H4 (cell line): ENCODE measurements around the gene CEACAM1. TPM values are rescaled to one million over a fixed set of nuclear protein-coding genes. Genes with fewer than 3 reads are reported as not detected.
"Not testable (repeated sequence)": the region's sequence is repeated elsewhere in the genome, so short reads cannot be mapped to it uniquely, and the experiment has no call there.

ENCODE experiments used
- DNase-seq: peaks from one replicate; pipeline ENCODE4 v3.0.0-alpha.2; 2015; ENCODE audit warnings: low spot score
- total RNA-seq: library from RNA; depleted of rRNA; stranded (reverse); fragments of >200 nt; shearing (Covaris generic); gene quantifications from 2 replicates; pipeline ENCODE4 v1.2.3, GENCODE V29; 2014

Gene CEACAM1
- total RNA-seq, 1 experiment from 2014 or later, result 0.35 TPM

DNA sequence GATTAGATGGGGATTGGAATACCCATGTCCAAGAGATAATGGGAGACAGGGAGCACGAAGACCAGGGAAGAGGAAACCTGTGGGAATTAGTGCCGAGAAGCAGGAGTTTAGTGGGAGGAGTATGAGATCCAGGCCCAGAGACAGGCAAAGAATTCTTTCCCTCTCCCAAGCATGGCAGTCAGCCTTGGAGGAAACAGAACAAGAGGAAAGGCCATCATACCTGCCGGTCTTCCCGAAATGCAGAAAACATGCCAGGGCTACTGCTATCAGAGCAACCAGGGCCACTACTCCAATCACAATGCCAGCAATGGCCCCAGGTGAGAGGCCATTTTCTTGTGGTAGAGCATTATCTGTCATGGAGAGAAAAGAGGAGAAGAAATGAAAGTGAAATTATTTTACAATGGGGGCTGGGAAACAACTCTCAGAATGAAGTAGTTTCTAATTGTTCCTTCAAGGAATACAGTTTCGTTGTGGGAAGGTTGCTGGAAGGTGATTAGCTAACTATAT, 16.1 kb downstream of the CEACAM1 start:
- no peak for DNase-seq

DNA sequence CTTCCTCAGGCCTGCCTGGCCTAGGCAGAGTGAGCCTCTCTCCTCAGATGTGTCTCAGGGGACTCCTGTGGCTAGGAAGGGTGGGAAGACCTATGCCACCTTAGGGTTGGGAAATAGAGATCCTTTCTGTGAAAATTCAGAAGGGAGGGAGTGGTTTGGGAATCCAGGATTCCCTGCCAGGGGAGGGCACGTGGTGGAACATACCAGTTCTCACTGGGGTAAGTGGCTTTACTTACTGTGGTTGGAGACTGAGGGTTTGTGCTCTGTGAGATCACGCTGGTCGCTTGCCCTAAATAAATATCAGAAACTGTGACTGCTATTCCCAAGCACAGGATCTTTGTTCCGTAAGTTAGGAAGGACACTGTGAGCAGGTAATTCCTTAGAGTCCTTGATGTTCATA, 16.9 kb downstream of the CEACAM1 start:
- DNase-seq, result no peak

GRCh38 chr19:42508892-42509444, 19.3 kb downstream of the CEACAM1 start:
- no peak for DNase-seq

GRCh38 chr19:42505066-42505465, 23.2 kb downstream of the CEACAM1 start:
- no peak for DNase-seq

DNA sequence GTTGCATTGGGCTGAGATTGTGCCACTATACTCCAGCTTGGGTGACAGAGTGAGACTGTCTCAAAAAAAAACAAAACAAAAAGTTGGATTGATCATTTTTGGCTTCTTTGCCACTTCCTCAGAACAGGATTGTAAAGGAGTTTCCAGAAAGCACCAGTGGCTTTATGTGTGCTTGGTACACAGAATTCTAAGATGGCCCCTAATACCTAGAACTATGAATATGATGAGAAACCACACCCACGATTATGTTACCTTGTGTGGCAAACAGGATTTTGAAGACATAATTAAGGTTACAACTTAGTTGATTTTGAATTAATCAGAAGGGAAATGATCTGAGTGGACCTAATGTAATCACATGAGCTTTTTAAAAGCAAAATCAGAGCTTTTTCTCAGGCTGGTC, 26.5 kb downstream of the CEACAM1 start:
- no peak for DNase-seq

DNA sequence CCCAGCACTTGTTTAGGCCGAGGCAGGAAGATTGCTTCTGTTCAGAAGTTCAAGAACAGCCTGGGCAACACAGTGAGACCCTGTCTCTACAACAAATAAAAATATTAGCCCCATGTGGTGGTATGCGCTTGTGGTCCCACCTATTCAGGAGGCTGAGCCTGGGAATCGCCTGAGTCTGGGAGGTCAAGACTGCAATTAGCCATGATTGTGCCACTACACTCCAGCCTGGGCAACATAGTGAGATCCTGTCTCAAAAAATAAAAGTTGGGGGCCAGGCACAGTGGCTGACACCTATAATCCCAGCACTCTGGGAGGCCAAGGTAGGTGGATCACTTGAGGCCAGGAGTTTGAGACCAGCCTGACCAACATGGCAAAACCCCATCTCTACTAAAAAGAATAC, 27.0 kb downstream of the CEACAM1 start:
- not testable (repeated sequence) for DNase-seq

DNA sequence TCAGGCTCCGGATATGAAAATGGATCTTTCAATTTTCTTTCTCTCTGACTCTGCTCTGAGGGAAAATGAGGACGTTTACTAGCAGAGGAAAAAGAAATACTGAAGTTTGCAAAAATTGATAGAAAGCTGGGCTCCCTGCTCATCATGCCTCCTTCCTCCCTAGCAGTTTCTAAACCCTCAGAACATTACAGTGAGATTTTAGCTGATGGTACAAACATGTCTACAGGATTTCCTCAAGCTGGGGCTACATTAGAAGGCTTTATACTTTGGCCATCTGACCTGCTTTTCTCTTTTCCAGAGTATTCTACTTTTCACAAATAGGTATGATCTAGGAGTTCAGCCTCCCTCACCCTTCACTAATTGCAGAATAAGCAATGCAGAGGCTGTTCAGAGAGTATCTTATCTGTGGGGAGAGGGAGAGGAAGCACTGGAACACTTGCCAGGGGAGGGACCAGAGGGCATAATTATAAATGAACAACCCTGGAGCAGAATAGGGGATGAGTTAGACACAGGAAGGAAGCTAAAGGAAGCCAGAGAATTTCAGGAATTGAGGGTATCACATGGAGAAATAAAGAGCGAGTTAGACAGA, 30.0 kb downstream of the CEACAM1 start:
- DNase-seq, result no peak

DNA sequence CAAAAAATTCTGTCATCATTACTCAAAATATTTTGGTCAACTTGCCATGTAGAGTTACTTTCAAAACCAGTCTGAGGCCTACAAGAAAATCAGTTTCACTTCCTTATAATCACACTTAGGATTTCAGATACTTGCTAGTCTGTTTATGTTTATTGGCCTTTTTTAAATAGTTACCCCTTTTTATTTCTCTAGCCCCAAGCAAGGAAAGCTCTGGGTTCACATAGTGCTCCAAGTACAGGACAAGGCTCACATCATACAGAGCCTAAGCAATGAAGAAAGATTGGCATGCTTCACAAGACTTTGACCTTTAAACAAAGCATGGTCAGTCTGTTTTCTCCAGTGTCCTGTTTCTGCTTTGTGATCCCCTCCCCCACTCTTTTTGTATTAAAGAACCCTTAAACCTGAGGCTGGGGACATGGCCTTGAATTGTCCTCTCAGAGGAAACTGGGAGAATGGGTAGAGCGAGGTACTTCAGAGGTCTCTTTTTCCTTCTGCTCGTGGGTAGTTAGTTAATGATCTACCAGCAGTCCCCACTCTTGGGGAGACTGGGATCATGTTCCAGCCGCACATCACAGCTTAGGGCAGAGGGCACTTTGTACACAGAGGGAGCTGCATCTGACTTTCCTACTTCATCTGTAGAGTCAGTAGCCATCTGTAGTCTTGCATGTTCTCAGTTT, 30.7 kb downstream of the CEACAM1 start:
- no peak for DNase-seq

GRCh38 chr19:42496460-42497133, 31.7 kb downstream of the CEACAM1 start:
- no peak for DNase-seq

DNA sequence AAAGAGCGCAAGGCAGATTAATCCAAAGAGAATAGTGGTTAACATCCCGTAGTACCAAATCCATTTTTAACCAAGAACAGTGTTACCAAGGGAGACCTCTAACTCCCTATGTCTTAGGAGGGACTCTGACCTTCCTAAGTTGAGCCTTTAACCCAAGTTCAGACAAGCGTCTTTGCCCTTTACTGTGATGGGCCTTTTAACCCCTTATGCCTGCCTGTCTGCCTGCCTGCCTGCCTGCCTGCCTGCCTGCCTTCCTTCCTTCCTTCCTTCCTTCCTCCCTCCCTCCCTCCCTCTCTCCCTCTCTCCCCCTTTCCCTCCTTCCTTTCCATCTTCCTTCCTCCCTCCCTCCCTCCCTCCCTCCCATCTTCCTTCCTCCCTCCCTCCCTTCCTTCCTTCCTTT, 32.6 kb downstream of the CEACAM1 start:
- DNase-seq, result no peak

DNA sequence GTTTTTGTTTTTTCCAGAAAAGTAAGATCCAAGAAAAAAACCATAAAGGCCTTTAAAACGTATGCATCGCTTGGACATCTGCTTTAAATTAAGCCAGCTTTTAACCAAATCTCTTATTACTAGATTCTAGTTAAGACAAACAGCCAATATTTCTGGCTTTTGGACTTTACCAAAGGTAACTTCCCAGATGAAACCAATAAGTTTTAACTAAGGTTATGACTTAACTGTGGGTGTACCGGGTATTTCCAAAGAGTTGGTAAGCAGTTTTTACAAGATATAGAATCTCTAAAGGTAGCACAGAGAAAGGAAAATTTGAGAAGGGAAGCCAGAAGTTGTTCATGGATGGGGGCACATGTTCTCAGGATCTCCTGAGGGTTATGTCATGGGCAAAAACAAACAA, 34.0 kb downstream of the CEACAM1 start:
- no peak for DNase-seq

GRCh38 chr19:42488783-42489521, 39.3 kb downstream of the CEACAM1 start:
- DNase-seq, result no peak

- DNase-seq, result no peak
Observed at GRCh38 chr19:42487798-42488178, 40.5 kb downstream of the CEACAM1 start.

DNA sequence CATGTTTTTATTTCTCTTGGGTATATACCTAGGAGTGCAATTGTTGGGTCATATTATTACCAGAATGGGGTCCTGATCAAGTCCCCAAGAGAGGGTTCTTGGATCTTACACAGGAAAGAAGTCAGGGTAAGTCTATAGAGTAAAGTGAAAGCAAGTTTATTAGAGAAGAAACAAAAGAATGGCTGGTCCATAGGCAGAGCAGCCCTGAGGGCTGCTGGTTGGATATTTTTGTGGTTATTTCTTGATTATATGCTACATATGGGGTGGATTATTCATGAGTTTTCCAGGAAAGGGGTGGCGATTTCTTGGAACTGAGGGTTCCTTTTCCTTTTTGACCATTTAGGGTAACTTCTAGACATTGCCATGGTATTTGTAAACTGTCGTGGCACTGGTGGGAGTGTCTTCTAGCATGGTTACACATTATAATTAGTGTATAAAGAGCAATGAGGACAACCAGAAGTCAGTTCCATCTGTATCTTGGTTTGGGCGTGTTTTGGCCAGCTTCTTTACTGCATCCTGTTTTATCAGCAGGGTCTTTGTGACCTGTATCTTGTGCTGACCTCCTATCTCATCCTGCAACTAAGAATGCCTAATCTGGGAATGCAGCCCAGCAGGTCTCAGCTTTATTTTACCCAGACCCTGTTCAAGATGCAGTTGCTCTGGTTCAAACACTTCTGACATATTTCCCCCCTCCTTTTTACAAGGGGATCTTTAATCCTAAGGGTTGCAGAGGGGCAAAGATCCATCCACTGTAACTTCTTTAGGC, 41.1 kb downstream of the CEACAM1 start:
- DNase-seq, result peak; percentile 39

GRCh38 chr19:42485036-42485435, 43.2 kb downstream of the CEACAM1 start:
- DNase-seq, result not testable (repeated sequence)

- peak; percentile 81 for DNase-seq
Observed at GRCh38 chr19:42480335-42481095, 47.8 kb downstream of the CEACAM1 start.

DNA sequence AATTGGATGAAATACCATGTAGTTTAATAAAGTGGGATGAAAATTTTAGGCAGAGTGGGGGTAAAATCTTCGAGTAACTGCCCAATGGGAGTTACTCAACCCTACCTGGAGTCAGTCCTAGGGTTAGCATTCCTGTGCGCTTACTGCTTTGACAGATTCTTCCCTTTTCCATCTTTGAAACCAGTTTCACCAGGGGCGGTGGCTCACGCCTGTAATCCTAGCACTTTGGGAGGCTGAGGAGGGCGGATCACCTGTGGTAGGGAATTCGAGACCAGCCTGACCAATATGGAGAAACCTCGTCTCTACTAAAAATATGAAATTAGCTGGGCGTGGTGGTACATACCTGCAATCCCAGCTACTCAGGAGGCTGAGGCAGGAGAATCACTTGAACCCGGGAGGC, 48.5 kb downstream of the CEACAM1 start:
- no peak for DNase-seq

GRCh38 chr19:42478765-42479311, 49.4 kb downstream of the CEACAM1 start:
- DNase-seq, result no peak

GRCh38 chr19:42477933-42478332, 50.3 kb downstream of the CEACAM1 start:
- no peak for DNase-seq

GRCh38 chr19:42477117-42477516, 51.2 kb downstream of the CEACAM1 start:
- no peak for DNase-seq
